Trophoblast cell (in vitro differentiated cells and primary cell): ENCODE results near the gene MAP3K15.

Experiments used
- DNase-seq, 2 donors: peaks; one replicate each; pipeline ENCODE4 v3.0.0-alpha.2; 2016
- H2AFZ ChIP-seq: 2 replicates; pipeline ENCODE4 v1.6.1; 2013; ENCODE audit warnings: low read length, moderate library complexity, mild to moderate bottlenecking; ENCODE audit not compliant: insufficient read depth, poor library complexity
- H2AK5ac ChIP-seq: 2 replicates; pipeline ENCODE4 v1.6.1; 2013; ENCODE audit warnings: mild to moderate bottlenecking, low read length
- H2BK120ac ChIP-seq: 2 replicates; pipeline ENCODE4 v1.6.1; 2013; ENCODE audit warnings: low read length, mild to moderate bottlenecking, moderate library complexity; ENCODE audit not compliant: insufficient read depth, poor library complexity
- H2BK12ac ChIP-seq: 2 replicates; pipeline ENCODE4 v1.6.1; 2013; ENCODE audit warnings: mild to moderate bottlenecking, low read length, moderate library complexity
- H2BK5ac ChIP-seq: 2 replicates; pipeline ENCODE4 v1.6.1; 2013; ENCODE audit warnings: low read length, low read depth, moderate library complexity, mild to moderate bottlenecking; ENCODE audit not compliant: poor library complexity
- H3K14ac ChIP-seq: 2 replicates; pipeline ENCODE4 v1.6.1; 2013; ENCODE audit warnings: mild to moderate bottlenecking, low read length
- H3K18ac ChIP-seq: 2 replicates; pipeline ENCODE4 v1.6.1; 2013; ENCODE audit warnings: mild to moderate bottlenecking, low read length
- H3K23ac ChIP-seq: 2 replicates; pipeline ENCODE4 v1.6.1; 2013; ENCODE audit warnings: low read length
- H3K27ac ChIP-seq: 2 replicates; pipeline ENCODE4 v1.5.1; 2013; ENCODE audit warnings: low read depth, mild to moderate bottlenecking, inconsistent platforms, low read length, moderate library complexity
- H3K27me3 ChIP-seq: 2 replicates; pipeline ENCODE4 v1.6.1; 2013; ENCODE audit warnings: inconsistent platforms, mild to moderate bottlenecking, low read length, moderate library complexity; ENCODE audit not compliant: insufficient read depth
- H3K36me3 ChIP-seq, 2 experiments: 1 replicate in 1 of 2; 2 replicates in 1 of 2; pipeline ENCODE4 v1.6.1; 2013; ENCODE audit warnings: low read length in 2 of 2, mild to moderate bottlenecking in 2 of 2, moderate library complexity in 1 of 2; ENCODE audit not compliant: insufficient read depth in 2 of 2, control insufficient read depth in 1 of 2
- H3K4ac ChIP-seq: 2 replicates; pipeline ENCODE4 v1.6.1; 2013; ENCODE audit warnings: low read depth, mild to moderate bottlenecking, low read length, moderate library complexity
- H3K4me1 ChIP-seq, 2 experiments: 1 replicate in 1 of 2; 2 replicates in 1 of 2; pipeline ENCODE4 v1.6.1; 2013; ENCODE audit warnings: low read length in 2 of 2, mild to moderate bottlenecking in 2 of 2, moderate library complexity in 1 of 2; ENCODE audit not compliant: insufficient read depth in 2 of 2, control insufficient read depth in 1 of 2
- H3K4me2 ChIP-seq: 2 replicates; pipeline ENCODE4 v1.6.1; 2013; ENCODE audit warnings: inconsistent platforms, mild to moderate bottlenecking, low read length, moderate library complexity
- H3K4me3 ChIP-seq: 2 replicates; pipeline ENCODE4 v1.5.1; 2013; ENCODE audit warnings: mild to moderate bottlenecking, low read depth, low read length, inconsistent platforms
- H3K79me1 ChIP-seq: one replicate; pipeline ENCODE4 v1.6.1; 2013; ENCODE audit warnings: low read length
- H3K79me2 ChIP-seq: 2 replicates; pipeline ENCODE4 v1.6.1; 2013; ENCODE audit warnings: low read length, mild to moderate bottlenecking; ENCODE audit not compliant: control insufficient read depth, insufficient read depth, poor library complexity
- H3K9ac ChIP-seq: 2 replicates; pipeline ENCODE4 v1.6.1; 2013; ENCODE audit warnings: mild to moderate bottlenecking, low read length
- H3K9me3 ChIP-seq: 2 replicates; pipeline ENCODE4 v1.6.1; 2013; ENCODE audit warnings: low read depth, mild to moderate bottlenecking, control low read depth, inconsistent platforms, low read length; ENCODE audit not compliant: insufficient read depth
- H4K12ac ChIP-seq: 2 replicates; pipeline ENCODE4 v1.6.1; 2013; ENCODE audit warnings: low read depth, mild to moderate bottlenecking, low read length, moderate library complexity
- H4K8ac ChIP-seq: 2 replicates; pipeline ENCODE4 v1.6.1; 2013; ENCODE audit warnings: low read depth, mild to moderate bottlenecking, low read length, moderate library complexity
- H4K91ac ChIP-seq: one replicate; pipeline ENCODE4 v1.6.1; 2013; ENCODE audit warnings: low read depth, mild to moderate bottlenecking, low read length, moderate library complexity
- WGBS: extraction: QIAGEN DNeasy Blood & Tissue Kit; methylation state at CpG from one replicate; pipeline ENCODE4 v1.1.7; 2013; ENCODE audit warnings: missing lambda C conversion rate; ENCODE audit not compliant: insufficient read length, insufficient coverage; ENCODE audit errors: extremely low coverage; 5-methylcytosine and 5-hydroxymethylcytosine counted together

MAP3K15 gene

GRCh38 chrX:19555683-19556082 lies 40.4 kb upstream of the MAP3K15 start:
- H3K4me3 ChIP-seq, result no peak overlapping the region
- no peaks in the 10 kb centered on the region for H3K79me2 ChIP-seq
- no peak overlapping the region for H2AFZ ChIP-seq
- H2BK5ac ChIP-seq, result no peak overlapping the region
- no peak overlapping the region for H3K9ac ChIP-seq
- H4K12ac ChIP-seq, result no peak overlapping the region
- H3K4me2 ChIP-seq, result no peak overlapping the region
- no peak overlapping the region for H3K4ac ChIP-seq
- no peak for DNase-seq
- H3K9me3 ChIP-seq, result no peaks in the 10 kb centered on the region
- no peak overlapping the region for H3K14ac ChIP-seq
- no peaks in the 10 kb centered on the region for H3K27me3 ChIP-seq
- no peak overlapping the region for H3K18ac ChIP-seq
- H2AK5ac ChIP-seq, result no peak overlapping the region
- H2BK120ac ChIP-seq, result no peak overlapping the region
- H3K23ac ChIP-seq, result no peak overlapping the region
- WGBS, result no CpG with 5 or more reads among the region's 5 CpGs
- no peaks in the 10 kb centered on the region for H3K79me1 ChIP-seq
- no peaks in the 10 kb centered on the region for H3K4me1 ChIP-seq
- H2BK12ac ChIP-seq, result no peak overlapping the region
- H3K27ac ChIP-seq, result no peak overlapping the region
- H3K36me3 ChIP-seq, result peaks cover 1 to 4% of the 10 kb centered on the region in 2 experiments
- no peak overlapping the region for H4K91ac ChIP-seq
- no peak overlapping the region for H4K8ac ChIP-seq

GRCh38 chrX:19555236-19555635 lies 39.9 kb upstream of the MAP3K15 start:
- no CpG with 5 or more reads among the region's 5 CpGs for WGBS
- no peak overlapping the region for H2BK120ac ChIP-seq

GRCh38 chrX:19554786-19555185 lies 39.5 kb upstream of the MAP3K15 start:
- Histone ChIP-seq H3K4ac (no peak overlapping the region), H3K79me2 (no peaks in the 10 kb centered on the region), H4K91ac (no peak overlapping the region), H3K4me1 (no peaks in the 10 kb centered on the region), H2BK12ac (no peak overlapping the region), H3K14ac (no peak overlapping the region), H3K9me3 (no peaks in the 10 kb centered on the region), H3K9ac (no peak overlapping the region), H2BK120ac (no peak overlapping the region), H3K27ac (no peak overlapping the region), H3K4me3 (no peak overlapping the region), H3K27me3 (no peaks in the 10 kb centered on the region), H2BK5ac (no peak overlapping the region), H2AK5ac (no peak overlapping the region), H3K23ac (no peak overlapping the region), H4K12ac (no peak overlapping the region), H3K18ac (no peak overlapping the region), H4K8ac (no peak overlapping the region), H3K79me1 (no peaks in the 10 kb centered on the region), H3K4me2 (no peak overlapping the region), H2AFZ (no peak overlapping the region), H3K36me3 (peaks cover 2 to 7% of the 10 kb centered on the region in 2 experiments)
- WGBS, result no CpG with 5 or more reads among the region's 3 CpGs
- no peak for DNase-seq

More at GRCh38 chrX:19555236-19555635, 39.9 kb upstream of the MAP3K15 start:
- H2AK5ac ChIP-seq, result no peak overlapping the region
- no peak overlapping the region for H2BK5ac ChIP-seq
- no peak overlapping the region for H4K8ac ChIP-seq
- no peaks in the 10 kb centered on the region for H3K9me3 ChIP-seq
- no peaks in the 10 kb centered on the region for H3K79me2 ChIP-seq
- H4K91ac ChIP-seq, result no peak overlapping the region
- H2BK12ac ChIP-seq, result no peak overlapping the region
- no peaks in the 10 kb centered on the region for H3K4me1 ChIP-seq
- no peak overlapping the region for H2AFZ ChIP-seq
- no peak overlapping the region for H3K4me3 ChIP-seq
- H4K12ac ChIP-seq, result no peak overlapping the region
- no peak overlapping the region for H3K18ac ChIP-seq
- DNase-seq, result no peak
- peaks cover 1 to 6% of the 10 kb centered on the region in 2 experiments for H3K36me3 ChIP-seq
- H3K27ac ChIP-seq, result no peak overlapping the region
- H3K4me2 ChIP-seq, result no peak overlapping the region
- no peak overlapping the region for H3K23ac ChIP-seq
- H3K9ac ChIP-seq, result no peak overlapping the region
- H3K27me3 ChIP-seq, result no peaks in the 10 kb centered on the region
- H3K4ac ChIP-seq, result no peak overlapping the region
- H3K79me1 ChIP-seq, result no peaks in the 10 kb centered on the region
- H3K14ac ChIP-seq, result no peak overlapping the region

- Histone ChIP-seq H3K4me3 (no peak overlapping the region), H3K79me1 (no peaks in the 10 kb centered on the region)
These were observed 37.5 kb upstream of the MAP3K15 start for GRCh38 chrX:19552793-19553192.

More at GRCh38 chrX:19552793-19553192, 37.5 kb upstream of the MAP3K15 start:
- H4K12ac ChIP-seq, result no peak overlapping the region
- H4K8ac ChIP-seq, result no peak overlapping the region
- H3K4ac ChIP-seq, result no peak overlapping the region
- H3K4me2 ChIP-seq, result no peak overlapping the region
- H2BK5ac ChIP-seq, result no peak overlapping the region
- no peak overlapping the region for H2AK5ac ChIP-seq
- no peak overlapping the region for H4K91ac ChIP-seq
- no peak overlapping the region for H3K27ac ChIP-seq
- H3K14ac ChIP-seq, result no peak overlapping the region
- H3K27me3 ChIP-seq, result no peaks in the 10 kb centered on the region
- H3K23ac ChIP-seq, result no peak overlapping the region
- no peak for DNase-seq
- H3K4me1 ChIP-seq, result no peaks in the 10 kb centered on the region
- WGBS, result no CpG with 5 or more reads among the region's 6 CpGs
- no peak overlapping the region for H2BK12ac ChIP-seq
- no peak overlapping the region for H2AFZ ChIP-seq
- H3K79me2 ChIP-seq, result no peaks in the 10 kb centered on the region
- H2BK120ac ChIP-seq, result no peak overlapping the region
- no peak overlapping the region for H3K18ac ChIP-seq
- peaks cover 7 to 8% of the 10 kb centered on the region in 2 experiments for H3K36me3 ChIP-seq
- no peak overlapping the region for H3K9ac ChIP-seq
- H3K9me3 ChIP-seq, result no peaks in the 10 kb centered on the region
